Skeletal muscle satellite cell (primary cell): Measurements from ENCODE around the gene MUC21.
A peak's percentile ranks its signal among the peaks of the same experiment; 100 is the strongest.

Experiments used
- H3K27me3 ChIP-seq: 2 replicates; pipeline ENCODE4 v1.7.0; 2013; ENCODE audit warnings: low read length; ENCODE audit not compliant: control insufficient read depth, insufficient read depth
- H3K36me3 ChIP-seq: 2 replicates; pipeline ENCODE4 v1.7.0; 2013; ENCODE audit warnings: mild to moderate bottlenecking, control low read depth, low read length; ENCODE audit not compliant: insufficient read depth
- H3K4me1 ChIP-seq: 2 replicates; pipeline ENCODE4 v1.7.0; 2013; ENCODE audit warnings: low read length; ENCODE audit not compliant: control insufficient read depth, insufficient read depth
- H3K4me2 ChIP-seq: 2 replicates; pipeline ENCODE4 v1.7.0; 2013; ENCODE audit warnings: mild to moderate bottlenecking, low read length
- H3K4me3 ChIP-seq: 2 replicates; pipeline ENCODE4 v1.7.0; 2013; ENCODE audit warnings: low read length
- H3K9ac ChIP-seq: 2 replicates; pipeline ENCODE4 v1.7.0; 2013; ENCODE audit warnings: mild to moderate bottlenecking, low read depth, low read length, moderate library complexity
- H3K9me3 ChIP-seq: replicated peaks from 2 replicates; pipeline ENCODE4 v1.7.0; 2013; ENCODE audit warnings: mild to moderate bottlenecking, control low read depth, low read length

Gene MUC21

DNA sequence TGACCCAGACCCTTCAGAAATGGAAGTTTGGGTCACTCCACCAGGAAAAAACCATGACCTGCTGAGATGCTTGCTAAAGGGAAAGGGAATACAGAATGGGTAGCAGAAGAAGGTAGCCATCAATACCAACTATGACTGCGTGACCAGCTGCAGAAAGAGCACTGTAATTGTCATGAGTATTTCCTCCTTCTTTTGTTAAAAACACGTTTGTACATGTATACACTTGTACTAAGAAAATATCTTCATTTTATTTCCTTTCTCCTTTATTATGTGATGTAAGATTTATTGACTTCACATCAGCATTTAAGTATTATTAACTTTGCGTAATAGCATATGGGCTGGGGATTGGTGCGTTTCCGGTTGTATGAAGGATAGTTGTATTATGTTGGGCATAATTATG, 12.6 kb upstream of the MUC21 start:
- no peaks in the 10 kb centered on the region for H3K4me1 ChIP-seq
- H3K36me3 ChIP-seq: no peaks in the 10 kb centered on the region
- H3K9ac ChIP-seq: no peak overlapping the region
- peaks cover 35% of the 10 kb centered on the region for H3K27me3 ChIP-seq
- H3K4me3 ChIP-seq: no peak overlapping the region
- no peak overlapping the region for H3K4me2 ChIP-seq
- no peaks in the 10 kb centered on the region for H3K9me3 ChIP-seq

DNA sequence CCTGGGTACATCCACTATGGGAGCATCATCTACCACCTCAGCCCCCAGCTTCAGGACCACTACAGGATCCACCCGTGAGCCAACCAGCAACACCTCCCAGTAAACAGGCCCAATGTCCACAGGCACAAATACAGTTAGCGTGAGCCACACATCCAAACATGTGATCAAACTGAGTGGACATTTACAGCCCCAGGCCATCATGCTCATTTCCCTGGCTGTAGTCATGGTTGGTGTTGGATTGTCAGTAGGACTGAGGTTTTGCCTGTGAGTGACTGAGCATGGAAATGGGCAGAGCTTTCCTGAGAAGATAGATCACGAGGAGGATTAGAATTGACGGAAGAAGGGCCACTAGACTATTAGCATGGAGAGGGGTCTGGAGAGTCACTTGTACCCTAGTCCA, 10.7 kb upstream of the MUC21 start:
- Histone ChIP-seq H3K9me3 (no peaks in the 10 kb centered on the region), H3K9ac (no peak overlapping the region), H3K4me1 (no peaks in the 10 kb centered on the region), H3K4me3 (no peak overlapping the region), H3K27me3 (peaks cover 35% of the 10 kb centered on the region), H3K36me3 (no peaks in the 10 kb centered on the region), H3K4me2 (no peak overlapping the region)

DNA sequence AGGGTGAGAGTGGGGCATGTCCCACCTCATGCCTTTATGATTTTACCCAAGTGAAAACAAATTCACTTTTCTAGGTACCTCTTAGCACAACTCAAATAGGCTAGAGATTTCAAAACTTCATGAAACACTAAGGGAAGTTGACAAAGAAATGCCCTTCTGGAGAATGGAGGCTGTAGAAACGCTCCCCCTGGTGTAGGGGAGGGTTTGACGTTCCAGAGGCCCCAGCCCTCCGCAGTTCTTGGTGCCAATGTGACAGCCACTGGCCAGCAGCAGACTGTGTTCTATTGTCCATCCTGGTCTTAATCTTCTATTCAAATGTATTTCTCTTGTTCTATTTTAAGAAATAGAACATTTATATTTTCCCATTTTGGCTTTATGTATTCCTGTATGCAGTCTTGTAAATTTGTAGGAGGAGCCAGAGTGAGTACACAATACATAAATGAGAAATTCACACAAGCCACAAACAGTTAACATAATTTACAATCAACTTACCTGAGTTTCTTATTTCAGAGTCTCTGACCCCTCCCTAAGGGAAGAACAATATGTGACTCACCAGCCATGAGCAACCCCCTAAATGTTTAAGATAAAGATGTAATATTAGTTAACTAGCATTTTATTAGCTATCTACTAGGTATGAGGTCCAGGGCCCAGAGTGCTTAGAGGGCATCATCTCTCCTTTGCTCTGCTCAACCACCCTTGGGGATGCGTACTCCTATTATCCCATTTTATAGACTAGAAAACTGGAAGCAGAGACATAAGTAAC, 8.8 kb upstream of the MUC21 start:
- peaks cover 41% of the 10 kb centered on the region for H3K27me3 ChIP-seq
- no peaks in the 10 kb centered on the region for H3K36me3 ChIP-seq
- H3K9ac ChIP-seq: no peak overlapping the region
- H3K9me3 ChIP-seq: no peaks in the 10 kb centered on the region
- H3K4me2 ChIP-seq: no peak overlapping the region
- no peaks in the 10 kb centered on the region for H3K4me1 ChIP-seq
- H3K4me3 ChIP-seq: no peak overlapping the region

- Histone ChIP-seq H3K4me1 (peaks cover 8% of the 10 kb centered on the region), H3K36me3 (no peaks in the 10 kb centered on the region), H3K4me3 (no peak overlapping the region), H3K27me3 (peaks cover 30% of the 10 kb centered on the region), H3K9ac (no peak overlapping the region), H3K4me2 (no peak overlapping the region), H3K9me3 (no peaks in the 10 kb centered on the region)
Measured at GRCh38 chr6:30979141-30979540, 4.4 kb upstream of the MUC21 start.

GRCh38 chr6:30979690-30980089, 3.8 kb upstream of the MUC21 start:
- H3K27me3 ChIP-seq: peaks cover 31% of the 10 kb centered on the region
- H3K4me1 ChIP-seq: peaks cover 8% of the 10 kb centered on the region
- H3K4me3 ChIP-seq: no peak overlapping the region
- H3K9me3 ChIP-seq: no peaks in the 10 kb centered on the region
- H3K9ac ChIP-seq: no peak overlapping the region
- H3K4me2 ChIP-seq: no peak overlapping the region
- H3K36me3 ChIP-seq: no peaks in the 10 kb centered on the region

GRCh38 chr6:30981942-30982772, 1.4 kb upstream of the MUC21 start:
- H3K27me3 ChIP-seq: peaks cover 26% of the 10 kb centered on the region
- peak overlapping the region; percentile 62 for H3K4me2 ChIP-seq
- peaks cover 8% of the 10 kb centered on the region for H3K4me1 ChIP-seq
- H3K9ac ChIP-seq: no peak overlapping the region
- peak overlapping the region; percentile 57 for H3K4me3 ChIP-seq
- H3K9me3 ChIP-seq: no peaks in the 10 kb centered on the region
- no peaks in the 10 kb centered on the region for H3K36me3 ChIP-seq

GRCh38 chr6:30985490-30985889, 2.0 kb downstream of the MUC21 start:
- H3K9me3 ChIP-seq: no peaks in the 10 kb centered on the region
- H3K4me1 ChIP-seq: peaks cover 8% of the 10 kb centered on the region
- peaks cover 22% of the 10 kb centered on the region for H3K27me3 ChIP-seq
- H3K36me3 ChIP-seq: no peaks in the 10 kb centered on the region
- H3K4me2 ChIP-seq: no peak overlapping the region
- no peak overlapping the region for H3K4me3 ChIP-seq
- no peak overlapping the region for H3K9ac ChIP-seq

DNA sequence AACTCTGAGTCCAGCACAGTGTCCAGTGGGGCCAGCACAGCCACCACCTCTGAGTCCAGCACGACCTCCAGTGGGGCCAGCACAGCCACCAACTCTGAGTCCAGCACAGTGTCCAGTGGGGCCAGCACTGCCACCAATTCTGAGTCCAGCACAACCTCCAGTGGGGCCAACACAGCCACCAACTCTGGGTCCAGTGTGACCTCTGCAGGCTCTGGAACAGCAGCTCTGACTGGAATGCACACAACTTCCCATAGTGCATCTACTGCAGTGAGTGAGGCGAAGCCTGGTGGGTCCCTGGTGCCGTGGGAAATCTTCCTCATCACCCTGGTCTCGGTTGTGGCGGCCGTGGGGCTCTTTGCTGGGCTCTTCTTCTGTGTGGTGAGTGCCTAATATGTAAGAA, 3.8 kb downstream of the MUC21 start:
- Histone ChIP-seq H3K36me3 (no peaks in the 10 kb centered on the region), H3K4me2 (no peak overlapping the region), H3K4me1 (peaks cover 2% of the 10 kb centered on the region), H3K9me3 (no peaks in the 10 kb centered on the region), H3K9ac (no peak overlapping the region), H3K4me3 (no peak overlapping the region), H3K27me3 (peaks cover 25% of the 10 kb centered on the region)

DNA sequence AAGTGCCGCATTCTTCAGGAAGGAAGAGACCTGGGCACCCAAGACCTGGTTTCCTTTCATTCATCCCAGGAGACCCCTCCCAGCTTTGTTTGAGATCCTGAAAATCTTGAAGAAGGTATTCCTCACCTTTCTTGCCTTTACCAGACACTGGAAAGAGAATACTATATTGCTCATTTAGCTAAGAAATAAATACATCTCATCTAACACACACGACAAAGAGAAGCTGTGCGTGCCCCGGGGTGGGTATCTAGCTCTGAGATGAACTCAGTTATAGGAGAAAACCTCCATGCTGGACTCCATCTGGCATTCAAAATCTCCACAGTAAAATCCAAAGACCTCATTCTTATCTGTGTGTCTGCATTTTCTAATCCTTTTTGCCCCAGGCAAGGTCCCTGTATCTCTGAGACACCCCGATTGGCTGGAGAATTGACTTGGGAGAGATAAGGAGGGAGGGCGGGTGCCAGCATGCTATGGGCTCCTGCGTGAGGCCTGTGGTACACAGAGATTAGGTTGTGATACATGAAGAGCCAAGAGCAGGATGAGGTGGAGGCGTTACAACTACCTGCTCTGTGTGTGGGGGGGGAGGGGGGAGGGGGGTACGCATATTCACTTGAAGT, 4.8 kb downstream of the MUC21 start:
- Histone ChIP-seq H3K4me3 (no peak overlapping the region), H3K36me3 (no peaks in the 10 kb centered on the region), H3K9ac (no peak overlapping the region), H3K4me2 (no peak overlapping the region), H3K4me1 (no peaks in the 10 kb centered on the region), H3K27me3 (peaks cover 21% of the 10 kb centered on the region), H3K9me3 (no peaks in the 10 kb centered on the region)

GRCh38 chr6:30990422-30991086, 7.0 kb downstream of the MUC21 start:
- no peaks in the 10 kb centered on the region for H3K4me1 ChIP-seq
- no peaks in the 10 kb centered on the region for H3K36me3 ChIP-seq

DNA sequence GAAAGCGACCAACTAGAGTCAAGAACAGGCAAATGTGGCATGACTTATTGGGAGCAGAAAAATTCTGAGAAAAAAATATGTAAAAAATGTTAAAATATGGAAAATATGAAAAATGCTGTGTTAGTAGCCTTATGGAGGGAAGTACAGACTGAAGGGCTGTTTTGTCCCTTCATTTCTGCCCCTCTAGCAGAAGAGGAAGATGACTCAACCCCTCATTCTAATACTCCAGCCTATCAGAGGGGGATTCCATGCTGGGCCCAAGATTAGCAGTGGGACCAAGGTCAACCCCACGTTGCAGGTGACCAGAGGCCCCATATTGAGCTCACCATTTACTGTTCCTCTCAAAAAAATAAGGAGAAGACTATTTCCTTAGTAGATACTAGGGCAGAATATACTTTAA, 8.4 kb downstream of the MUC21 start:
- Histone ChIP-seq H3K4me2 (no peak overlapping the region), H3K9me3 (no peaks in the 10 kb centered on the region), H3K9ac (no peak overlapping the region), H3K4me3 (no peak overlapping the region), H3K36me3 (no peaks in the 10 kb centered on the region), H3K4me1 (no peaks in the 10 kb centered on the region), H3K27me3 (peaks cover 15% of the 10 kb centered on the region)

More at GRCh38 chr6:30990422-30991086, 7.0 kb downstream of the MUC21 start:
- H3K4me3 ChIP-seq: no peak overlapping the region
- no peaks in the 10 kb centered on the region for H3K9me3 ChIP-seq
- peaks cover 12% of the 10 kb centered on the region for H3K27me3 ChIP-seq
- H3K9ac ChIP-seq: no peak overlapping the region
- no peak overlapping the region for H3K4me2 ChIP-seq
